A549 (cell line): Measurements from ENCODE around the gene TTC4.

Source experiments
- EP300 ChIP-seq, 2 experiments: fragments of >200 bp; sonication (Bioruptor Twin); formaldehyde crosslinking; IDR thresholded peaks; 2 replicates in 1 of 2; 3 replicates in 1 of 2; pipeline ENCODE4 v1.6.1; 2016 to 2017
- MYC ChIP-seq: IDR thresholded peaks from 2 replicates; pipeline ENCODE4 v1.6.1; 2012; ENCODE audit warnings: mild to moderate bottlenecking, inconsistent platforms, low read length, improper control_type of control experiment, borderline replicate concordance
- POLR2A ChIP-seq: IDR thresholded peaks from 2 replicates; pipeline ENCODE4 v1.6.1; 2012; ENCODE audit warnings: mild to moderate bottlenecking, low read length
- RAD21 ChIP-seq, 2 experiments: fragments of >200 bp in 1 of 2; sonication (Bioruptor Twin) in 1 of 2; formaldehyde crosslinking in 1 of 2; IDR thresholded peaks in 1 of 2; conservative IDR thresholded peaks in 1 of 2; 2 replicates in 1 of 2; 3 replicates in 1 of 2; pipeline ENCODE4 v1.6.1; 2012 to 2018; ENCODE audit warnings: inconsistent platforms in 1 of 2
- USF2 ChIP-seq: fragments of 450-650 bp; IDR thresholded peaks from 2 replicates; pipeline ENCODE4 v1.6.1; 2014; ENCODE audit warnings: antibody characterized with exemption
- ZFP36 ChIP-seq: fragments of 450-650 bp; IDR thresholded peaks from 2 replicates; pipeline ENCODE4 v1.6.1; 2014; ENCODE audit warnings: borderline replicate concordance; ENCODE audit not compliant: partially characterized antibody
- TF ChIP-seq, protein P1 (sequence below): fragments of >200 bp; sonication (Bioruptor Twin); formaldehyde crosslinking; IDR thresholded peaks from 3 replicates; pipeline ENCODE4 v1.5.1; 2016

- TF ChIP-seq ZFP36 (no peak), USF2 (no peak), EP300 (IDR thresholded peaks at IDR 0.05) (no peak), POLR2A (no peak), MYC (no peak), RAD21 (conservative IDR thresholded peaks at IDR 0.05 in 1 of 2, IDR thresholded peaks at IDR 0.05 in 1 of 2) (no peak)
- TF ChIP-seq, protein P1, sequence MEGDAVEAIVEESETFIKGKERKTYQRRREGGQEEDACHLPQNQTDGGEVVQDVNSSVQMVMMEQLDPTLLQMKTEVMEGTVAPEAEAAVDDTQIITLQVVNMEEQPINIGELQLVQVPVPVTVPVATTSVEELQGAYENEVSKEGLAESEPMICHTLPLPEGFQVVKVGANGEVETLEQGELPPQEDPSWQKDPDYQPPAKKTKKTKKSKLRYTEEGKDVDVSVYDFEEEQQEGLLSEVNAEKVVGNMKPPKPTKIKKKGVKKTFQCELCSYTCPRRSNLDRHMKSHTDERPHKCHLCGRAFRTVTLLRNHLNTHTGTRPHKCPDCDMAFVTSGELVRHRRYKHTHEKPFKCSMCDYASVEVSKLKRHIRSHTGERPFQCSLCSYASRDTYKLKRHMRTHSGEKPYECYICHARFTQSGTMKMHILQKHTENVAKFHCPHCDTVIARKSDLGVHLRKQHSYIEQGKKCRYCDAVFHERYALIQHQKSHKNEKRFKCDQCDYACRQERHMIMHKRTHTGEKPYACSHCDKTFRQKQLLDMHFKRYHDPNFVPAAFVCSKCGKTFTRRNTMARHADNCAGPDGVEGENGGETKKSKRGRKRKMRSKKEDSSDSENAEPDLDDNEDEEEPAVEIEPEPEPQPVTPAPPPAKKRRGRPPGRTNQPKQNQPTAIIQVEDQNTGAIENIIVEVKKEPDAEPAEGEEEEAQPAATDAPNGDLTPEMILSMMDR = no peak
These were observed 49.3 kb upstream of the TTC4 start for GRCh38 chr1:54666333-54666732.
